ENCODE results near the gene NPLOC4. TPM values are rescaled to one million over a fixed set of nuclear protein-coding genes. Genes with fewer than 3 reads are reported as not detected.

The NPLOC4 gene
- total and polyA plus RNA-seq, 2 of the 13 experiments (the other 11 are each of a cell fraction or from before 2014, with no cell fraction given), result 57.0 to 97.0 TPM

DNA sequence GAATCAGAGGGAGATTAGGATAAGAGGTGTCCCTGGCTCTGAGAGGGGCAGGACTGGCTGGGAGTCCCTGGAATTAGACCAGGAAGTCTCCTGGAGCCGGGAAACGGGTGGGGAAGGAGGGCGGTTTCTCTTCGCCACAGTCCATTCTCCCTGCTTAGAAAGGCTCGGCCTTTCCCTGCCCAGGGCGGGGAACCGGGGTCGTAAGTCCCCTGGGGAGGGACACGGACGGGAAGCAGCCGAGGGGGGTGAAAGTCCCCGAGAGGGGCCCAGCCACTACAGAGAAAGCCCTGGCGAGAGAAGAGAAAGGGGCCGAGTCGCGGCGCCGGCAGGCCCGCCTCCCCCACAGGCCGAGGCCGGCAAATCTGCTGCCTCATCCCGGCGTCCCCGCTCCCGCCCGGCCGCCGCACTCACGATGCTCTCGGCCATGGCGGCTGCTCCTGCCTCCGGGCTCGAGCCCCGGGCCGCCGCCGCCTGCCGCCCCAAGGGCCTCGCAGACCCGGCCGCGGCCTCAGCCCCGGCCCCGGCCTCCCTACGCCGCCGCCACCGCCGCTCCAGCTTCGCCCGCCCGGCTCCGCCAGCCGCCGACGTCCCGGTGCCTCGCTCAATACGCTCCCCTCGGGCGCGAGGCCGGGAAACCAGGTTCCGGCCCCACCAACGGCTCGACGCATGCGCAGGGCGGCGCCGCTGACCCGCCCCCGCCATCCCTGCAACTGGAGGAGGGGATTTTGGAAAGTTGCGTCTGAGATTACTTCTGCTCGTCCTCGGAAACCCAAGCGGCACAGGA, at the start of gene NPLOC4, which contains the start of gene TSPAN10 (continued):
- TF ChIP-seq, protein P1, sequence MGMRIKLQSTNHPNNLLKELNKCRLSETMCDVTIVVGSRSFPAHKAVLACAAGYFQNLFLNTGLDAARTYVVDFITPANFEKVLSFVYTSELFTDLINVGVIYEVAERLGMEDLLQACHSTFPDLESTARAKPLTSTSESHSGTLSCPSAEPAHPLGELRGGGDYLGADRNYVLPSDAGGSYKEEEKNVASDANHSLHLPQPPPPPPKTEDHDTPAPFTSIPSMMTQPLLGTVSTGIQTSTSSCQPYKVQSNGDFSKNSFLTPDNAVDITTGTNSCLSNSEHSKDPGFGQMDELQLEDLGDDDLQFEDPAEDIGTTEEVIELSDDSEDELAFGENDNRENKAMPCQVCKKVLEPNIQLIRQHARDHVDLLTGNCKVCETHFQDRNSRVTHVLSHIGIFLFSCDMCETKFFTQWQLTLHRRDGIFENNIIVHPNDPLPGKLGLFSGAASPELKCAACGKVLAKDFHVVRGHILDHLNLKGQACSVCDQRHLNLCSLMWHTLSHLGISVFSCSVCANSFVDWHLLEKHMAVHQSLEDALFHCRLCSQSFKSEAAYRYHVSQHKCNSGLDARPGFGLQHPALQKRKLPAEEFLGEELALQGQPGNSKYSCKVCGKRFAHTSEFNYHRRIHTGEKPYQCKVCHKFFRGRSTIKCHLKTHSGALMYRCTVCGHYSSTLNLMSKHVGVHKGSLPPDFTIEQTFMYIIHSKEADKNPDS (CRISPR knock-in tag; IDR thresholded peaks at IDR 0.05), result no peak
- peak; percentile 94 for TF ChIP-seq HDAC1 (CRISPR knock-in tag; IDR thresholded peaks at IDR 0.05)
- TF ChIP-seq, protein P2, sequence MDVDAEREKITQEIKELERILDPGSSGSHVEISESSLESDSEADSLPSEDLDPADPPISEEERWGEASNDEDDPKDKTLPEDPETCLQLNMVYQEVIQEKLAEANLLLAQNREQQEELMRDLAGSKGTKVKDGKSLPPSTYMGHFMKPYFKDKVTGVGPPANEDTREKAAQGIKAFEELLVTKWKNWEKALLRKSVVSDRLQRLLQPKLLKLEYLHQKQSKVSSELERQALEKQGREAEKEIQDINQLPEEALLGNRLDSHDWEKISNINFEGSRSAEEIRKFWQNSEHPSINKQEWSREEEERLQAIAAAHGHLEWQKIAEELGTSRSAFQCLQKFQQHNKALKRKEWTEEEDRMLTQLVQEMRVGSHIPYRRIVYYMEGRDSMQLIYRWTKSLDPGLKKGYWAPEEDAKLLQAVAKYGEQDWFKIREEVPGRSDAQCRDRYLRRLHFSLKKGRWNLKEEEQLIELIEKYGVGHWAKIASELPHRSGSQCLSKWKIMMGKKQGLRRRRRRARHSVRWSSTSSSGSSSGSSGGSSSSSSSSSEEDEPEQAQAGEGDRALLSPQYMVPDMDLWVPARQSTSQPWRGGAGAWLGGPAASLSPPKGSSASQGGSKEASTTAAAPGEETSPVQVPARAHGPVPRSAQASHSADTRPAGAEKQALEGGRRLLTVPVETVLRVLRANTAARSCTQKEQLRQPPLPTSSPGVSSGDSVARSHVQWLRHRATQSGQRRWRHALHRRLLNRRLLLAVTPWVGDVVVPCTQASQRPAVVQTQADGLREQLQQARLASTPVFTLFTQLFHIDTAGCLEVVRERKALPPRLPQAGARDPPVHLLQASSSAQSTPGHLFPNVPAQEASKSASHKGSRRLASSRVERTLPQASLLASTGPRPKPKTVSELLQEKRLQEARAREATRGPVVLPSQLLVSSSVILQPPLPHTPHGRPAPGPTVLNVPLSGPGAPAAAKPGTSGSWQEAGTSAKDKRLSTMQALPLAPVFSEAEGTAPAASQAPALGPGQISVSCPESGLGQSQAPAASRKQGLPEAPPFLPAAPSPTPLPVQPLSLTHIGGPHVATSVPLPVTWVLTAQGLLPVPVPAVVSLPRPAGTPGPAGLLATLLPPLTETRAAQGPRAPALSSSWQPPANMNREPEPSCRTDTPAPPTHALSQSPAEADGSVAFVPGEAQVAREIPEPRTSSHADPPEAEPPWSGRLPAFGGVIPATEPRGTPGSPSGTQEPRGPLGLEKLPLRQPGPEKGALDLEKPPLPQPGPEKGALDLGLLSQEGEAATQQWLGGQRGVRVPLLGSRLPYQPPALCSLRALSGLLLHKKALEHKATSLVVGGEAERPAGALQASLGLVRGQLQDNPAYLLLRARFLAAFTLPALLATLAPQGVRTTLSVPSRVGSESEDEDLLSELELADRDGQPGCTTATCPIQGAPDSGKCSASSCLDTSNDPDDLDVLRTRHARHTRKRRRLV (CRISPR knock-in tag; IDR thresholded peaks at IDR 0.05), result 0 out of 2 replicates have a peak, but pooled peaks have one; percentile 50
- TF ChIP-seq CEBPG (CRISPR knock-in tag; IDR thresholded peaks at IDR 0.05), result peak; percentile 58
- no peak for TF ChIP-seq SMARCC2 (IDR thresholded peaks at IDR 0.05)
- TF ChIP-seq NFE2 (CRISPR knock-in tag; IDR thresholded peaks at IDR 0.05), result 0 out of 2 replicates have a peak, but pooled peaks have one; percentile 32
- peak; percentile 79 for TF ChIP-seq SP2 (CRISPR knock-in tag; IDR thresholded peaks at IDR 0.05)
- TF ChIP-seq ZNF841 (CRISPR knock-in tag; IDR thresholded peaks at IDR 0.05; ENCODE audit: borderline replicate concordance), result 0 out of 2 replicates have a peak, but pooled peaks have one; percentile 14
- no peak for TF ChIP-seq HOXA7 (CRISPR knock-in tag; IDR thresholded peaks at IDR 0.05)
- peak; percentile 84 for TF ChIP-seq ZNF768 (CRISPR knock-in tag; IDR thresholded peaks at IDR 0.05)
- peak; percentile 83; the same call in 1 of the 2 replicates for TF ChIP-seq KDM5B (CRISPR knock-in tag; IDR thresholded peaks at IDR 0.05; ENCODE audit: borderline replicate concordance)
- peak; percentile 95 for TF ChIP-seq GABPB1 (CRISPR knock-in tag; IDR thresholded peaks at IDR 0.05)
- TF ChIP-seq ELF4 (CRISPR knock-in tag; IDR thresholded peaks at IDR 0.05; ENCODE audit: borderline replicate concordance), result no peak
- TF ChIP-seq ZSCAN29 (CRISPR knock-in tag; conservative IDR thresholded peaks at IDR 0.05), result no peak
- peak; percentile 53; the same call in 1 of the 2 replicates for TF ChIP-seq MYNN (CRISPR knock-in tag; IDR thresholded peaks at IDR 0.05; ENCODE audit: low read depth)
- TF ChIP-seq ZNF24 (IDR thresholded peaks at IDR 0.05), result peak; percentile 67; the same call in 1 of the 2 replicates
- no peak for TF ChIP-seq TCF7 (IDR thresholded peaks at IDR 0.05; ENCODE audit: low read depth)
- TF ChIP-seq ZNF10 (CRISPR knock-in tag; IDR thresholded peaks at IDR 0.05; ENCODE audit: borderline replicate concordance, low read depth), result no peak
- TF ChIP-seq MTA3 (CRISPR knock-in tag; IDR thresholded peaks at IDR 0.05), result no peak
- TF ChIP-seq SRSF1 (optimal IDR thresholded peaks at IDR 0.05; ENCODE audit: low read depth, low read length), result peak; percentile 92
- TF ChIP-seq ATF7 (IDR thresholded peaks at IDR 0.05), result no peak
- no peak for TF ChIP-seq ATF7 (CRISPR knock-in tag; IDR thresholded peaks at IDR 0.05)
- no peak for TF ChIP-seq ZNF496 (CRISPR knock-in tag; IDR thresholded peaks at IDR 0.05; ENCODE audit: insufficient replicate concordance)
- TF ChIP-seq AHR (CRISPR knock-in tag; IDR thresholded peaks at IDR 0.05), result peak; percentile 98; the same call in 1 of the 2 replicates
- TF ChIP-seq ZKSCAN1 (IDR thresholded peaks at IDR 0.05; ENCODE audit: low read length), result peak; percentile 48; the same call in 1 of the 2 replicates

Data from HepG2 (cell line).